ENCODE results near the gene BCL3. TPM values are rescaled to one million over a fixed set of nuclear protein-coding genes. Genes with fewer than 3 reads are reported as not detected.
"Not testable (repeated sequence)": the region's sequence is repeated elsewhere in the genome, so short reads cannot be mapped to it uniquely, and the experiment has no call there.

The BCL3 gene
- total RNA-seq, 3 donors from 2014 or later = 78.9 to 145 (median 90.6) TPM

GRCh38 chr19:44708940-44709339 is 39.6 kb upstream of the BCL3 start:
- no peak for TF ChIP-seq CTCF (IDR thresholded peaks at IDR 0.05)
- no peaks in the 10 kb centered on the region for H3K36me3 ChIP-seq (ENCODE audit: low read depth)
- H3K4me3 ChIP-seq = no peak overlapping the region
- intact Hi-C loops (cut with DNase I, micrococcal nuclease) = no loop called here
- DNase-seq (no peak), ATAC-seq (no peak)
- no peaks in the 10 kb centered on the region for H3K4me1 ChIP-seq (ENCODE audit: low read depth)
- H3K9me3 ChIP-seq = no peaks in the 10 kb centered on the region

- intact Hi-C loops (cut with DNase I, micrococcal nuclease); H3K36me3 ChIP-seq (ENCODE audit: low read depth); H3K9me3 ChIP-seq; H3K4me3 ChIP-seq; H3K4me1 ChIP-seq (ENCODE audit: low read depth); ATAC-seq; DNase-seq: not testable (repeated sequence)
Measured at GRCh38 chr19:44709434-44710266, 38.9 kb upstream of the BCL3 start.

GRCh38 chr19:44710483-44710882 is 38.0 kb upstream of the BCL3 start:
- no peak for TF ChIP-seq CTCF (IDR thresholded peaks at IDR 0.05)
- no peaks in the 10 kb centered on the region for H3K4me1 ChIP-seq (ENCODE audit: low read depth)
- ATAC-seq = no peak
- DNase-seq = no peak
- H3K4me3 ChIP-seq = no peak overlapping the region
- no peaks in the 10 kb centered on the region for H3K36me3 ChIP-seq (ENCODE audit: low read depth)
- H3K9me3 ChIP-seq = peaks cover 3% of the 10 kb centered on the region
- intact Hi-C loops (cut with DNase I, micrococcal nuclease) = no loop called here

GRCh38 chr19:44712864-44713515 is 35.5 kb upstream of the BCL3 start:
- H3K9me3 ChIP-seq = peaks cover 3% of the 10 kb centered on the region
- H3K36me3 ChIP-seq (ENCODE audit: low read depth) = no peaks in the 10 kb centered on the region
- ATAC-seq = peak; percentile 52
- no peak for DNase-seq
- H3K4me1 ChIP-seq (ENCODE audit: low read depth) = peaks cover 5% of the 10 kb centered on the region
- no peak for TF ChIP-seq CTCF (IDR thresholded peaks at IDR 0.05)
- H3K4me3 ChIP-seq = no peak overlapping the region
- intact Hi-C loops (cut with DNase I, micrococcal nuclease) = no loop called here

- no peak for TF ChIP-seq CTCF (IDR thresholded peaks at IDR 0.05)
- DNase-seq (no peak), ATAC-seq (no peak)
- H3K9me3 ChIP-seq = peaks cover 3% of the 10 kb centered on the region
- H3K4me1 ChIP-seq (ENCODE audit: low read depth) = peaks cover 14% of the 10 kb centered on the region
- intact Hi-C loops (cut with DNase I, micrococcal nuclease) = no loop called here
- H3K4me3 ChIP-seq = no peak overlapping the region
- H3K36me3 ChIP-seq (ENCODE audit: low read depth) = no peaks in the 10 kb centered on the region
Measured at GRCh38 chr19:44714597-44715169, 33.8 kb upstream of the BCL3 start.

GRCh38 chr19:44717603-44718002 is 30.9 kb upstream of the BCL3 start:
- Histone ChIP-seq H3K36me3 (ENCODE audit: low read depth) (no peaks in the 10 kb centered on the region), H3K4me3 (no peak overlapping the region), H3K9me3 (peaks cover 3% of the 10 kb centered on the region), H3K4me1 (ENCODE audit: low read depth) (peaks cover 16% of the 10 kb centered on the region)
- no peak for DNase-seq
- ATAC-seq = no peak
- intact Hi-C loops (cut with DNase I, micrococcal nuclease) = no loop called here
- TF ChIP-seq CTCF (IDR thresholded peaks at IDR 0.05) = no peak

Data from mucosa of descending colon (tissue), 3 donors.